GM19455 (cell line): Measurements from ENCODE around the gene HIRIP3.
"Not testable (repeated sequence)": the region's sequence is repeated elsewhere in the genome, so short reads cannot be mapped to it uniquely, and the experiment has no call there.

Source experiments
- ATAC-seq: cut with Tn5 transposase; IDR thresholded peaks from one replicate; pipeline ENCODE4 v1.9.1; 2021; ENCODE audit not compliant: unreplicated experiment

HIRIP3 gene, protein sequence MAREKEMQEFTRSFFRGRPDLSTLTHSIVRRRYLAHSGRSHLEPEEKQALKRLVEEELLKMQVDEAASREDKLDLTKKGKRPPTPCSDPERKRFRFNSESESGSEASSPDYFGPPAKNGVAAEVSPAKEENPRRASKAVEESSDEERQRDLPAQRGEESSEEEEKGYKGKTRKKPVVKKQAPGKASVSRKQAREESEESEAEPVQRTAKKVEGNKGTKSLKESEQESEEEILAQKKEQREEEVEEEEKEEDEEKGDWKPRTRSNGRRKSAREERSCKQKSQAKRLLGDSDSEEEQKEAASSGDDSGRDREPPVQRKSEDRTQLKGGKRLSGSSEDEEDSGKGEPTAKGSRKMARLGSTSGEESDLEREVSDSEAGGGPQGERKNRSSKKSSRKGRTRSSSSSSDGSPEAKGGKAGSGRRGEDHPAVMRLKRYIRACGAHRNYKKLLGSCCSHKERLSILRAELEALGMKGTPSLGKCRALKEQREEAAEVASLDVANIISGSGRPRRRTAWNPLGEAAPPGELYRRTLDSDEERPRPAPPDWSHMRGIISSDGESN

DNA sequence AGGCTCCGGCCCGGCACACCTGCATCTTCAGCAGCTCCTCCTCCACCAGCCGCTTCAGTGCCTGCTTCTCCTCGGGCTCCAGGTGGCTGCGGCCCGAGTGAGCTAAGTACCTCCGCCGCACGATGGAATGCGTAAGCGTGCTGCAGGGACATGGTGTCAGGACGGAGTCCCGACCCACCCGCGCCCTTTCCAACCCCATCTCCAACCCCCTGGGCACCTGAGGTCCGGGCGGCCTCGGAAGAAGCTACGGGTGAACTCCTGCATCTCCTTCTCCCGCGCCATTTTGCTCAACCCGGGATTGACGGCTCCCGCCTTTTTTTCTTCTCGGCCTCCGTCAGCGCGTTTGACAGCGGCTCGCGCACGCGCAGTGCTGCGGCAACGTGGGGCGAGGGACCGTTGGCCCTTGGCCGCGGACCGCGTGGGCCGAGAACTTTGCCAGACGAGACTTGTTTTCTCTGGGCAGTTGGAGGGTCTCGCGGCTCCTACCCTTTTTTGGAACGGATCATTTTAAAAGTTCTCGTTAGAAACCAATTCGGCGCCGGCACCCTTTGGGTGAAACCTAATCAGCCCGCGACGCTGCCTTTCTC, at the start of gene HIRIP3:
HIRIP3 (minus strand) TSS at position 294 of the 587 bp plus-strand sequence; CDS start at position 282, 12 bp downstream.
- peak; percentile 49 for ATAC-seq

DNA sequence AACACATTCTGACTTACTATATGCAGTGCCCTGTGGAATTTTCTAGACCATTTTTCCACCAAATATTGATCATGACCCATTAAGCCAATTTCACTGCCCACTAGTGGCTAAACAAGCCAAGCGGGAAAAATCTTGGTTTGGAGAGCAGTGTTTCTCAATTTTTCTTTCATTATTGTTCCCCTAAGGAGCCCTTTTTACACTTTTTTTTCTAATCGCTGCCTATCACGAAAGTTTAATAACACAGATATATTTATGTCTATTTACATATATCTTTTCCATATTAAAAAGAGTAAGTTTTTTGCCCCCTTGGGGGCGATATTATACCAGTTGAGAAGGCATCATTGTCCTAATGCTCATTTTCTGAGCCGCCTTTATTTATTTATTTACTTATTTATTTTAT, 46.4 kb upstream of the HIRIP3 start:
- no peak for ATAC-seq

DNA sequence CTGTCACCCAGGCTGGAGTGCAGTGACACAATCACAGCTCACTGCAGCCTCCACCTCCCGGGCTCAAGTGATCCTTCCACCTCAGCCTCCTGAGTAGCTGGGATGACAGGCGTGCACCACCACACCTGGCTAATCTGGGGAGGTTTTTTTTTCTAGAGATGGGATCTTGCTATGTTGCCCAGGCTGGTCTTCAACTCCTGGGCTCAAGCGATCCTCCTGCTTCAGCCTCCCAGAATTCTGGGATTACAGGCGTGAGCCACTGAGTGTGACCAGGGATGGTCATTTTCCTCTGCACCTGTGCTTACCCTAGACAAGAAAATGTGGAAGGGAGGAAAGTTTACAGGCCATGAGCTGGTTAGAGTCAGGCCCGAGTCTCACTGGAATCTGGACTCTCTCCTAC, 45.3 kb upstream of the HIRIP3 start:
- not testable (repeated sequence) for ATAC-seq

DNA sequence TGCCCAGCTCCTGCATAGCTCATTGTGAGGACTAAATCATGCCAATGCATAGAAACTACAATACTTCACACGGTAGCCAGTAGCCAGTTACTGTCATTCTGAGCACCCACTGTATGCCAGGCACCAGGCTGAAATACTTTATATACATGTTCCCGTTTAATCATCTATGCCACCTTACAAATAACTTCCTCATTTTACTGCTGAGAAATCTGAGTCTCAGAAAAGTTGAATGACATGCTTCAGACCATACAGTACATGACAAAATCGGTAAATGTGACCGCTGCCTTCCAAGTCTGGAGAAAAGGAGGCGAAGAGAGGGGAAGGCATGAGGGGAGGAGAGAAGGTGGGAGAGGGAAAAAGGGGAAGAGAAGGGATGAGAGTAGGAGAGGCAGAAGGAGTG, 44.8 kb upstream of the HIRIP3 start:
- ATAC-seq = no peak

DNA sequence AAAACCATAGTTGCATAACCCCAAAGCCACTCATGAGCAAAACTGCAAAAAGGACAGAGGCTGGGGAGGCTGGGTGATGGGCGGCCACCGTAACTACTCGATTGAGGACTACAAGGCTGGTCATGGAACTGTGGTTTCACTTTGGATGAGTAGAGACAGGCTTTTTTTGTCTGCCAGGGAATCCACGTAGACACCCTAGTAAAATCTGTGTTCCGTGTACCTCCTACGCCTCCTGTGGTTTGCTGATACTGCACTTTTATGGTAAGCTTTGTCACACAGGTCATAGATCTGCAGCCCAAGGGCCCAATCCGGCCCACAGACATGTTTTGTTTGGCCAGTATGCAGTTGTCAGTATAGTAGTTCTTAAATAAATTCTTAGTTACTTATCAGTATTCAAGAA, 37.9 kb upstream of the HIRIP3 start:
- ATAC-seq = no peak

DNA sequence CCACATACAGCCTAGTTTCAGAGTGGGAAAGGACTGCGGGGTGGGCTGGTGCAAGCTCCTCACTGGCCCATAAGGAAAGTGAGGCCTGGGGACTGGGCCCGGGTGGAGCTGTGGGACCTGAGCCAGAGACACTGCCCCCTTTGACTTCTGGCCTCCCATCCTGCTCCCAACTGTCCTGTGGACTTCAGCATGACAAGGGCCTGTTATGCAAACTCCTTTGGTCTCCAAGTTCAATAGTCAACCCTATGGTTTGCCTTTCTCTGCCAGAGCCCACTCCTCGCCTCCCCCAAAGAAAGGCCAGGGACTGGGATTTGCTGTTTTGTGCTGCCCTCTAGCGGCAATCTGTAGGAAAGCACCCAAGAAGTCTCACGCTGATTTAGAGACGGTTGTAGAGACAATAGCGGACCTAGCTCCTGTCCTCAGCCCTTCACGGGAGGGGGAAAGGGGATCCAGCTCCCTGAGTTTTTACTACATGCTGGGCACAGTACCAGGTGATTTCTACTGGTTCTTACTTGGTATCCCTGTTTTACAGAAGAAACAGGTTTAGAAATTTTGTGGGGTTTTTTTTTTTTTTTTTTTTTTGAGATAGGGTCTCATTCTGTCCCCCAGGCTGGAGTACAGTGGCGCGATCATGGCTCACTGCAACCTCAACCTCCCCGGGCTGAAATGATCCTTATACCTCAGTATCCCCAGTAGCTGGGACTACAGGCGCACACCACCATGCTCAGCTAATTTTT, 36.8 kb upstream of the HIRIP3 start:
- ATAC-seq = no peak

DNA sequence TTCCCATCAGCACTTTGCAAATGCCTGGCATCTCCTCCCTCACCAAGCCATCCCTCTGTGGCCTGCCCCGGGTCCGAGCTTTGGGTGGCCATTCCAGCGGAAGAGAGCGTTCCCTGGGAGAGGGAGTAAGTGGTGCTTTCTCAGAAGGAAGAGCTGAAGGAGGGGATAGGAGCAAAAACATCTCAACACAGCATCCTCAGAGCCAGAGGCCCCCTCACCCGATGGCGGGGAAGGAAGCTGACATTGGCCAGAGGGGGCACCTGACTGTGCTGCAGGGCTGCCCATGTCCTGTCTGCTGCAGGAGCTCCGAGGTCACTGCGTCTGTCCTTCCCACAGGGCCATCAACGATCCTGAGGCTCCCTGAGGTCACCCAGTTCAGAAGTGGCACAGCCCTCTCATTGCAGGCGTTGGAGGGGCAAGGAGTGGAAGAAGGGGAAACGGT, 36.1 kb upstream of the HIRIP3 start:
- ATAC-seq = no peak

DNA sequence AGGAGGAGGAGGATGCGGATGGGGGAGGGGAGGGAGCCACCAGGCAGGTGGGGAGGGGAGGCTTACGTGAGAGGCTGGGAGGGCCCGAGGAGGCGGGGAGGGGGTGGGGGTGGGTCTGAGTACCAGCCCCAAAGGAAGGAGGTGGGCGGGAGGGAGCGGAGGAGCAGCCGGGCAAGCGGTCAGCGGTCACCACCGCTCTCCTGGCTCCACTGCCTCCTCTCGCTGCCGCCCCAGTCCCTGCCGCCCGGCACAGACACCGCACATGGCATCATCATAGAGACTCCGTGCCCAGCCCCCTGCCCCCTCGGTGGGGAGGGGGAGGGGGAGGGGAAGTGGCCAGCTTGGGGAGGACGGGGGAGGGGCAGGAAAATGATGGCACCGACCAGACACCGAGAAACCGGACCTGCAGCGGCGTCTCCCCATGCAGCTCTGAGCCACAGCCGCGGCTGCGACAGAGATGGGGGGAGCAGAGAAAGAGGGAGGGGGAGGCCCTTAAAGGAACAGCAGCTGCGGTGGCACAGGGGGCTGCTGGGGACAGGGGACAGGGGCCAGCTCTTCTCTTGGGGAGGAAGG, 35.5 kb upstream of the HIRIP3 start, which contains the start of gene TLCD3B:
TLCD3B (minus strand) TSS at position 431 of the 573 bp plus-strand sequence. CDS start 744 bp downstream, outside the sequence.
- no peak for ATAC-seq

DNA sequence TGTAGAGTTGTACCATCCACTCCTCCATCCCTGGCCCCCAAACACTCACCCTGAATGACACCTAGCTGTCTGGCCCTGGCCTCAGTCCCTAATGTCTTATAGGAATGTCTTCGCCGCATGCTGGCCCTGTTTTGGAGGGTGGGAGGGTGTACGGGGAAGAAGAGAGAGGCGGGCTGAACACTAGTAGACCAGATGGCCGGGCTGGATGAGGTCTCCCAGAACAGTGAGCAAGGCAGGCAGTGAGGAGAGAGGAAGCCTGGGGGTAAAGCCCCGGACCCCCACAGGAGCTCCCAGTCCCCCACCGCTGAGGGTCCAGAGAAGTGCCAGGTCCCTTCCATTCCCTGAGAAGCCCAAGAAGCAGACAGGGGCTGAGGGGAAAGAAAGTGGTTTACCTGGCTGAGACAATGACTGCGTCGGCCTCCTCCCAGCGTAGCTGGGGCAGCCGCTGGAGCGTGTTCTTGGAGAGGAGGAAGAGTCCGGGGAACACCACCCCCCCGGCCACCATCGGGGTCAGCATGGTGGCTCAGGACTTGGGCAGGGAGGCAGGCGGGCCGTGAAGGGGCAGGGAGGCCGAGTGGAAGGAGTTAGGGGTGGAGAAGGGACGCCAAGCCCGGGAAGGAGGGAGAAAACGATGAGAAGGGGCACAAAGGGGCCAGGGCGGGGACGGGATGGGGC, 34.7 kb upstream of the HIRIP3 start:
- no peak for ATAC-seq

DNA sequence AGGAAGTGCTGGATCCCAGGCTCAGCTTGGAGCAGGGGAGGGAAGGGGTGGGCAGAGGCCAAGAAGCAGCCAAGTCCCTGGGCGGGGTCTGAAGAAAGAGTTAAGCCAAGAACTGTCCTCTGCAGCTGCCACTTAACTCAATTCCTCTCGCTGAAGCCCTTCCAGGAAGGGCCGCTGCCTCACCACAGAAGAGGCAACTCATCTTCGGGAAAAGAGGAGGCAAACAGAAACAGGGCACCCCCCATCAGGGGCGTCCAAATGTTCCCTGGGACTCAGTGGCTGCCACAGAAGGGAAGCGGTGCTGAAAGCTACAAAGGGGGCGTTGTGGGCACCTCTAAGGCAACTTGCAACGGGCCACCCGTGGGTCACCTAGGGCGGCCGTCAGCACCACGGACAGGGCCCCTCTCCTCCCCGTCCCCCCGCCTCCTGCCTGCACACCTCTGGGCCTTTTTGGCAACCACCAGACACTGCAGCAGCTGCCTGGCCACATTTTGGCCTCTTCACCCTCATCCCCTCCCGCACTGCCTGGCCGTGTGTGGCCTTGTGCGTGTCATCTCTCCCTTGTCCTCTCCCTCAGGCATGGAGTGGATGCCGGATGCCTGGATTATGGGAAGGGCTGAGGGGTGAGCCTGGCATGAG, 33.1 kb upstream of the HIRIP3 start:
- ATAC-seq = no peak

DNA sequence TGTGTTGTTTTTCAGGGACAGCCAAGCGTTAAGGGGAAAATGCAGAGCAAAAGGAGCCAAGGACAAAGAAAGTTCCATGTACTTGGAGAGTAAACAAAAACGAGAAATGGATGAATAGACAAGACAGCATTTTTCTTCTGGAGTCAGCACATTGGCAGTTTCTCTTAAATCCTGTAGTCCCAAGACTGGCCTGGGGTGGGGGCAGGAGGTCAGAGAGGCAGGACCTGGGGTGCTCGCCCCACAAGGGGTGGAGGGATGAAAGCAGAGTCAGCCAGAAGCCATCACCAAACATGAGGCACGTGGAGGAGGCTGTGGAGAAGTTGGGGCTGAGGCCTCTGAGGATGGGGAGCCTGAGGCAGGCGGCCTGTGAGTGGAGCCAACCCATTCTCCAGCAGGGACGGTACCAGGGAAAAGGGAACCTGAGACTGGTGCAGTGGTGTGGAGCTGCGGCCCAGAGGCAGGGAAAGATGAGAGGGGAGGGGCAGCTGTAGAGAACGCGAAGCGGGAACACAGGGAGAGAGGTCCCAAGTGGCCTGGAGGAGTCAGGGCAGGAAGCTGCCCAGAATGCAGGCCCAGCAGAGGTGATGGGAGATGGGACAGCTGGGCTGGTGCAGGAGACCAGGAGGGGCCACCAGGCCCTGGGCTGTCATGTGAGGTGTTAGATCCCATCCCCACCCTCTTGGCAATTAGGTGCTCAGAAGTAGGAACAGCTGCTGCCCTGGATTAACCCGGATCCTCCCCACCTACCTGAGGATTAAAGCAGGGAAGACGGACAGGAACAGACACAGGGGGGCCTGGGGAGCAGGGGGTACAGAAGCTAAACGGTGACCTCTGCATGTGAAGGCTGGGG, 32.4 kb upstream of the HIRIP3 start:
- no peak for ATAC-seq

DNA sequence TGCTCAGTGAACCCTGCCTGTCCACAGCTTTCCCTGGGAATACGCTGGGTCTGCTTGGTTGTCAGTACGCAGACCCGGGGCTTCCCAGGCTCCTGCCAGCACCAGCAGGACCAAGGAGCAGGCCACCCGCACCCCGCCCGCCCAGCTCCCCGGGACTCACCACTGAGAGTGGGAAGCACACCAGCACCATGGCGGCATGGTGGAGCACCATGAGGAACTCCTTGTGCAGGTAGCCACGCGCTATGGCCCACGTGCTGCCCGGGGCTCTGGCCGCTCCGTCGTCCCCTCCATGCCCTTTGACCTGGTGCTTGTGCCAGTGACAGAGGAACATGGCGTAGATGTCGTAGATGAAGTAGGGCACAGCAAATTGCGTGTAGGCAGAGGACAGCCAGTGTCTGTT, 31.0 kb upstream of the HIRIP3 start:
- no peak for ATAC-seq

DNA sequence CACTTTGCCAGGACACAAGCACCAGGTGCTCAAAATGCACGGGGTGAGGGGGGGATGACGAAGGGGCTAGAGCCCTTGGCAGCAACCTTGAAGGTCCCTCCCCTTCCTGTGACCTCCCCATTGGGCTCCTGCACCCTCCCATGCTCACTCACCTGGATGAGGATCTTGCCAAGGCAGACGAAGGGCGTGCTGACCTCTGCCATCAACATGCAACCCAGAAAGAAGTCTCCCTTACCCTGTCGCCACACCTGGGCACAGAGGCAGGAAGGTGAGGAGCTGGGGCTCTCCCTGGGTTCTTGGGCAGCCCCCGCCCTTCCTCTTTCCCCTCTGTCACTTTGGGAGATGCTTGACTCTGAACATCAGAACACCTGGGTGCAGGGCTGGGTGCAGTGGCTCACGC, 30.2 kb upstream of the HIRIP3 start:
- no peak for ATAC-seq

DNA sequence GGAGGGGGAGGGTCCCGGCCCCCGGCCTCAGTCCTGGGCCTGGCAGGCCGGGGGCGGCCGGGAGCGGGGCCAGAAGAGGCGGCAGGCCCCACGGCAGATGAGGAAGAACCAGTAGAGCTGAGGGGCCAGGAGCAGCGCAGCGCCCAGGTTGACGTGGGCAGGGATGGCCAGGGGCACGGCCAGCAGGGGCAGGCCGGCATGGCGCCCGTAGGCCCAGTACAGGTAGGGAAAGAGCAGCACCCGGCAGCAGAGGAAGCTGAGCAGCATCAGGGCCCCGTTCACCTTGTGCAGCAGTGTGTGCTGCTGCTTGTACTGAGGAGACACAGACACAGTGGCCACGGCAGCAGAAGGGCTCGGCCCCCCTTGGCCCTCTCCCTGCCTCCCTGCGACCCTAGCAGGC, 29.7 kb upstream of the HIRIP3 start:
- ATAC-seq = no peak

DNA sequence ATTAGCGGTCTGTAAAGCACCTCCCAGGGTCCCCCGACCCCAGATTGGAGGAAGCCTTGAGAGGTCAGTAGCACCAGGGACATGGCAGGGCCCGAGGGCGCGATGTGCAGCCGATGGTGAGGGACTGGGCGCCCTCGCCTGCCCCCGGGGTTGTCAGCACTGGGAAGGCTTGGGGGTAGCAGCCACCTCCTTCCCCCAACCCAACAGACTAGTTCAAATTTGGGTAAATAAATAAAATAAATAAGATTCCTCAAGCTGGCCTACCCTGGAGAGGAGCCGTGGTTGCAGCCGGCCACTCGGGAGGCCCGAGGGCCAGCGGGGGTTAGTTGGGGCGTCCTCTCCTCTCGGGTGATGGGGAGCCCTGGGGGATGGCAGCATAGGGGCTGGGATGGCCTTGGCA, 29.0 kb upstream of the HIRIP3 start:
- no peak for ATAC-seq

DNA sequence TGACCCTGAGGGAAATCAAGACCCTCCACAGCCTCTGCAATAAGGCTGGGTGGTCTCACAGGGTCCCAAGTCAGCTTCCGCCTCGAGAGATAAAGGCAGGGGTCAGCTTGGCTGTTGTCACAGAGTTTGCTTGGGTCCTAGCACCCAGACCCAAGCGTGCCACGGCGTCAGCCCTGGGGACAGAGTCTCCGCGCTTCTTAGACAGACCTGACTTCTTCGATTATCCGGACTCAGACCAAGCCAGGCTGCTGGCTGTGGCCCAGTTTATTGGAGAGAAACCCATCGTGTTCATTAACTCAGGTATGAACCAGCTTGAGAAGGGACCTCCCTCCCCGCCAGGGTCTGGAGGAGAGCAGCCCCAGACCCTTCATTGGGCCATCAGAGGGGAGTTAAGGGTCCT, 28.2 kb upstream of the HIRIP3 start:
- no peak for ATAC-seq

DNA sequence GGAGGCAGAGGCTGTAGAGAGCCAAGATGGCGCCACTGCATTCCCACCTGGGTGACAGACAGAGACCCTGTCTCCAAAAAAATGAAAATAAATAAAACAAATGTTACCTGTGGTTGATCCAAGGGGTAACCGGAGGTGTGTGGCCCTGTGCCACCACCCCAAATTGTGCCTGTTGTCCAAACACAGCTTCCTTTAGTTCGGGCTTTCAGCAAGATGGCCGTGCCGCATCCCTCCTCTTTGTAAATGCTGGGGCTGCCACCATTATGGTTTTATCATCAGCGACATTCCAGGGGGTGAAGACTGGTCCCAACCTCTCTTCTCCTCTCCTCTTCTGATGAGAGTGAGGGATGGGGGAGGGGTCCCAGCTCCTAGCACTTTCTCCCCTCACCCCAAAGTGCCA, 27.5 kb upstream of the HIRIP3 start, which contains the start of gene C16orf92:
C16orf92 (plus strand) TSS at position 312 of the 400 bp plus-strand sequence. CDS start 143 bp downstream, outside the sequence.
- ATAC-seq = no peak

DNA sequence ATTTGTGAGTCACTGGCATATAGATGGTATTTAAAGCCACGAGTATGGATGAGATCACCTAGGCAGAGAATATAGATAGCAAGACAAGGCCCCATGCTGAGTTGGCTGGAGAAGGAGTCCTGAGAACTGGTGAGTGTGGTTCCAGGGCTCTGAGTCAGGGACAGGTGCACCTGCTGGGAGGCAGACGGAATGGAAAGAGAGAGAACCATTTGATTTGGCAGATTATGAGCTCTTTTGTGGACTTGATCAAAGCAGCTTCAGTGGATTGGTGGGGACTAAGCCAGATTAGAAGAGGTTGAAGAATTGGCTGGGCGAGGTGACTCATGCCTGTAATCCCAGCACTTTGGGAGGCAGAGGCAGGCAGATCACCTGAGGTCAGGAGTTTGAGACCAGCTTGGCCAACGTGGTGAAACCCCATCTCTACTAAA, 23.3 kb upstream of the HIRIP3 start:
- ATAC-seq = no peak

DNA sequence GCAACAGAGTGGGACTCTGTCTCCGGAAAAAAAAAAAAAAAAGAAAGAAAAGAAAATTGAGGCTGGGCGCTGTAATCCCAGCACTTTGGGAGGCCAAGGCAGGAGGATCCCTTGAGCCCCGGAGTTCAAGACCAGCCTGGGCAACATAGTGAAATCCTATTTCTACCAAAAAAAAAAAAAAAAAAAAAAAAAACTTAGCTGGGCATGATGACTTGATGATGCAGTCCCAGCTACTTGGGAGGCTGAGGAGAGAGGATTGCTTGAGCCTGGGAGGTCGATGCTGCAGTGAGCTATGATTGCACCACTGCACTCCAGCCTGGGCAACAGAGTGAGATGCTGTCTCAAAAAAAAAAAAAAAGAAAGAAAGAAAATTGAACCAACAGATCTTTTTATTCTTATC, 22.5 kb upstream of the HIRIP3 start:
- not testable (repeated sequence) for ATAC-seq
